Endometrium (tissue), 2 donors: Measurements from ENCODE around the gene PSMA7.

Experiments used
- FAIRE-seq: peaks from 2 replicates; lab custom pipeline; 2012; peaks lifted over from hg19 to GRCh38; lab: Jason Lieb, UNC
- donor health status: control.
- donor health status: control.

The PSMA7 gene

GRCh38 chr20:62143081-62143956, at the start of gene PSMA7, which contains the start of gene SS18L1:
Gene PSMA7 (minus strand): TSS chr20:62143394. CDS start chr20:62143303, 91 bp downstream.
Gene SS18L1 (plus strand): TSS chr20:62143769. CDS start chr20:62143821, 52 bp downstream.
- no peak for FAIRE-seq

GRCh38 chr20:62192635-62193034, 49.4 kb upstream of the PSMA7 start:
- no peak for FAIRE-seq

- no peak for FAIRE-seq
Measured at GRCh38 chr20:62191781-62192559, 48.8 kb upstream of the PSMA7 start.

GRCh38 chr20:62190639-62191411, 47.6 kb upstream of the PSMA7 start:
- no peak for FAIRE-seq

GRCh38 chr20:62186887-62187866, 44.0 kb upstream of the PSMA7 start:
- no peak for FAIRE-seq

GRCh38 chr20:62186096-62186426, 42.9 kb upstream of the PSMA7 start:
- FAIRE-seq = no peak

- no peak for FAIRE-seq
Measured at GRCh38 chr20:62183426-62184142, 40.4 kb upstream of the PSMA7 start.

GRCh38 chr20:62182469-62183425, 39.6 kb upstream of the PSMA7 start, which contains the start of gene MTG2:
Gene MTG2 (plus strand): TSS chr20:62183028. CDS start chr20:62193421, 10,393 bp downstream.
- no peak for FAIRE-seq

DNA sequence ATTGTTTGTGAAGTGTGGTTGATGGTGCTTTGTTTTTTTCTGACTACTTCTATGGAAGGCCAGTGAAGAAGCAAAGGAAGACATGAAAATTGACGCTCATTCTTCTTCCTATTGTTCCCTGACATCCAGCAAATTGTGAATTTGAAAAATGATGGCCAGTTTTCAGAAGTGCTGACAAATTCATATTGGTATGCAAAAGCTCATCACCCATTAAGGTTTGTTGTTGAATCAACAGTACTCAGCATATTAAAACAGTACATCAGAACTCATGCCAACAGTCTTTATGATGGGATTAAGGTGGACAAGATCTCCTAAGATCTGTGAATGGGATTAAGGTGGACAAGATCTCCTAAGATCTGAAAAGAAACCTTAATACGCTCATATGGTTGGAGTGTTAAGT, 38.6 kb upstream of the PSMA7 start:
- no peak for FAIRE-seq

DNA sequence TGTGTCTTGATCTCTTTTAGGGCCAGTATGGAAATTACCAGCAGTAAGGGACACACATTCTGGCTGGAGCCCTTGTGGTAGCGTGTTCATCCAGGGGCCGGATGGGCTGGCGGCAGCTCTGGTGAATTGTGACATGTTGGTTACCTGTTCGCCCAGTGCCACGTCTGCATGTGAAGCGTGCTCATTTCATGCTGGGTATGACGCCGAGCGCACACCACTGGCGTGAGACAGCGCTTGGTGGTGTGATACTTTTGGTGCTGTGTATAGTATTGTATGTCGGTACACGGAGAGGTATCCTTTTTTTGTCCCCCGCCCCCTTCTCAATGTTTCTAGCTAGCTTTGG, 35.9 kb upstream of the PSMA7 start:
- FAIRE-seq = no peak

GRCh38 chr20:62178316-62179161, 35.3 kb upstream of the PSMA7 start:
- FAIRE-seq = no peak

DNA sequence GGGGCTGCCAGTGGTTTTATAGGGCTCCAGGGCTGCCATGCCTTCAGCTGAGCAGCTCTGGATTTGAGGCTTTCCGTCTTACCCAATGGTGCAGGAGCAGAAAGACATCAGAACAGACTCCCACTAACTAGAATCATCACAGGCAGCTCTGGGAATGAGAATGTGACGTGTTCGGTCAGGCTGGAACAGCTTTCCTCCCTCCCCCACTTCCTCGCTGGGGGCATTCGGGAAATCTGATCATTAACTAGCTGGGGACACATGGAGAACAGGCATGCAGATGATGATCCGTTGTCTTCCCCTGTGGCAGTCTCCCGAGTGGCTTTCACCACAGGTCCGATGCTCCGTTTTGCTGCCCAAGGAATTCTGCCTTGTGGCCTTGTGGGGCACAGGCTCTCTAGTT, 34.1 kb upstream of the PSMA7 start:
- no peak for FAIRE-seq

- no peak for FAIRE-seq
Measured at GRCh38 chr20:62176866-62177265, 33.7 kb upstream of the PSMA7 start.

GRCh38 chr20:62175711-62176110, 32.5 kb upstream of the PSMA7 start:
- no peak for FAIRE-seq

- no peak for FAIRE-seq
Measured at GRCh38 chr20:62174870-62175624, 31.9 kb upstream of the PSMA7 start.

DNA sequence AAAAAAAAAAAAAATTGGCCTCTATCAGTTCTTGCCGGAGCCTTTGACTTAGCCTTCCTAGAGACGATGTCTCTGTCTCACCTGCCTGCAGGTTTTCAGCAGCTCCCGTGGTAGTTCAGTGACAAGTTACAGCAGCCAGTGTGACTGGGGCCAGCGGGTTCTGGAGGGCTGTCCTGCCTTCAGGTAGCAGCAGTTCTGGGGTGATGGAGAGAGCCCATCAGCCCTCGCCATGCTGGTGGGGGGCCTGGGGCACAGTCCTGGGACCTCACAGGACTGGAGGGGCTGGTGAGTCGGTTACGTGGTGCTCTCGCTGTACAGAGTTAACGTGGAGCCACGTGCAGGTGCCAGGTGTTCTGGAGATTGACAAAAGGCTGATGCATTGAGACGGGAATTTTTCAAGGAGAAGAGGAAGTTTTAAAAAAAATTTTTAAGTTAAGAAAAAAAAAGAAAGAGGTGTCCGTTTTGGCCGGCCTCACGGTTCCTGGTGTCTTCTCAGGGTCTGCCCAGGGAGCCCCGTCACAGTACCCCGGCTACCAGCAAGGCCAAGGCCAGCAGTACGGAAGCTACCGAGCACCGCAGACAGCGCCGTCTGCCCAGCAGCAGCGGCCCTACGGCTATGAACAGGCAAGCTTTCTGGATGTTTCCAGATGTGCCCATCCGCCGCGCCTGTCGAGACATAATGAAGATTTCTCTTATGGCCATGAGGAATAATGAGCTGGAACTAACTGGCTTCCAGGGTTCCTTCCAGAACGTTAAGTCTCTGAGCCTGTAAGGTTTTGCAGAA, 31.0 kb upstream of the PSMA7 start:
- FAIRE-seq = no peak

DNA sequence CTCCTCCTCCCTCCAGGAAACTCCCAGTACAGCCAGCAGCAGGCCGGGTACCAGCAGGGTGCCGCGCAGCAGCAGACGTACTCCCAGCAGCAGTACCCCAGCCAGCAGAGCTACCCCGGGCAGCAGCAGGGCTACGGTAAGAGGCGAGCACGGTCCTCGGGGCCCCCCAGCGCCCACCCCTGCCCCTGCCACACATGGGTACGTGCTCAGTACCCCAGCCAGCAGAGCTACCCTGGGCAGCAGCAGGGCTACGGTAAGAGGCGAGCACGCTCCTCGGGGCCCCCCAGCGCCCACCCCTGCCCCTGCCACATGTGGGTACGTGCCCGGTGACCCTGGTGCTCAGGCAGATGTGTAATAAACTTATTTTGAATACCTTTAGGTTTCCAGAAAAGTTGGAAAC, 29.5 kb upstream of the PSMA7 start:
- FAIRE-seq = no peak
